ENCODE data around the gene PRXL2A.
"Not testable (repeated sequence)": the region's sequence is repeated elsewhere in the genome, so short reads cannot be mapped to it uniquely, and the experiment has no call there.

Gene PRXL2A

DNA sequence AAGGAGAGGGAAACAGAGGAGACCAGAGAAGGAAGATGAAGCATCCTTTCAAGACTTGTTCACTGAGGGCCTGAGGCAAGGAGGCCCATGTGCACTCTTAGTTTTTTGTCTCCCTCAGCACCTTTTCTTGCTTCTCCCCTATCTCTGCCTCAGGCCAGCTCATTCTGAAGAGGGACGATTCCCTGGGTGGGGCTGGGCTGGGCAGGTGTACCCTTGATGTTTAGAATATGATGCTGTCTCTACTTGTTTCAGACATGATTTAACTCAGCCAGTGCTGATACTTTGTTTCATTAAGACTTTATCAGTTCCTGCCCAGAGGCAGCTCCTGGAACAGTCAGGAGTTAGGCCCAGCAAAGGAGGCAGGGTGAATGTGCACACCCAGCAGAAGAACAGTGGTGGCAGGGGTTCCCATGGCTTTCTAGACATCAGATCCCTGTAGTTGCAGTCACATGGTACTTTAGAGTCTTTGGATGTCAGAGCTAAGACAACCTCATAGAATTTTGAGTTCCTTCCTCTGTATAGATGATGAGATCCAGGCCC lies 3.4 kb downstream of the PRXL2A start:
- no peak for DNase-seq

DNA sequence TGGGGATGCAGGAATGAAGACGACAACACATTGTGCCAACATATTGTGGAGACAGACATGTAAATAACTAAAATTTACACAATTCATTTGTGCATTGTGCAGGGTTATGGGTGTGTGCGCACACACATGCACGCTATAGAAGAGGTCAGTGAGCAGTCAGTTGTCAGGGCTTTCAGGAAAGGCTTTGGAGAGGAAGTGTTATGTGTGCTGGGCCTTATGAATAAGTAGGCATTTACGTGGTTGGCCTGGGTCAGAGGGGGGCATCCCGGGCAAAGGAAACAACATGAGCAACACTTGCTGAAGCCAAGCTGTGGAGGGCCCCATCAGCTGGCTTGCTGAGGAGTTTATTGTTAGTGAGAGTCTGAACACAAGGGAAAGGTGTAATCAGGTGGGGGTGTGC lies 4.1 kb downstream of the PRXL2A start:
- DNase-seq, result no peak

DNA sequence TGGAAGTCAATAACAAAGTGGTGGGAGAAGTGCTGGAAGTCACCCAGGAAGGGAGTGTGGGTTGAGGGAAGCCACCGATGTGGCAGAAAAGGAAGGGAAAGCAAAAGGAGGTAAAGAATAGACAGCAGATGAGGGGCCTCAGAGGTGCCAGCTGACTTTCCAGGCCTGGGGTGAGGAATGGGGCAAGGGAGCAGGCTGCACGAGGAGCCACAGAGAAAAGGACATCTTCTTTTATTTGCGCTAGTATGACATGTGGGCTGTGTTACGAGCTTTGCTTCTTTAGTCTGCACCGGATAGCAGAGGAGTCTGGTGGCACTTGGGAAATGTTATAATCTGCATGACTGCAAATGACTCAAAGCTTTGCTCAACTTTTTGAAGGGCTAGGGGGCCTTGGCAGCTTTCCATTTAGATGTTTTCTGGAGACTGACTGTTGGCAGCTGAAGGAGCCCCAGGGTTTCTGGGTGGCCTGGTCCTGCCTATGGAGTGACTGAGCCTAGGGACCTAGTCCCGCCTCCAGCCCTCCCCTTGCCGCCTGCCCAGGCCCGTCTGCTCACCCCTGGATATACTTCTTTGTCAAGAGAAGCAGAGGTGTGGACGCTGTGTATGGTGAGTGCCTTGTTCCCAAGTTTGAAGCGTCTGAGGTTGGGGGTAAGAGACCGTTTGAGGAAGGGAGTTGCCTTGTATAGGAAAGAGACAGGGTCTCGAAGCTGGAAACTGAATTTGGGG lies 5.1 kb downstream of the PRXL2A start:
- DNase-seq, result no peak

GRCh38 chr10:80414142-80414895 lies 6.0 kb downstream of the PRXL2A start:
- no peak for DNase-seq

DNA sequence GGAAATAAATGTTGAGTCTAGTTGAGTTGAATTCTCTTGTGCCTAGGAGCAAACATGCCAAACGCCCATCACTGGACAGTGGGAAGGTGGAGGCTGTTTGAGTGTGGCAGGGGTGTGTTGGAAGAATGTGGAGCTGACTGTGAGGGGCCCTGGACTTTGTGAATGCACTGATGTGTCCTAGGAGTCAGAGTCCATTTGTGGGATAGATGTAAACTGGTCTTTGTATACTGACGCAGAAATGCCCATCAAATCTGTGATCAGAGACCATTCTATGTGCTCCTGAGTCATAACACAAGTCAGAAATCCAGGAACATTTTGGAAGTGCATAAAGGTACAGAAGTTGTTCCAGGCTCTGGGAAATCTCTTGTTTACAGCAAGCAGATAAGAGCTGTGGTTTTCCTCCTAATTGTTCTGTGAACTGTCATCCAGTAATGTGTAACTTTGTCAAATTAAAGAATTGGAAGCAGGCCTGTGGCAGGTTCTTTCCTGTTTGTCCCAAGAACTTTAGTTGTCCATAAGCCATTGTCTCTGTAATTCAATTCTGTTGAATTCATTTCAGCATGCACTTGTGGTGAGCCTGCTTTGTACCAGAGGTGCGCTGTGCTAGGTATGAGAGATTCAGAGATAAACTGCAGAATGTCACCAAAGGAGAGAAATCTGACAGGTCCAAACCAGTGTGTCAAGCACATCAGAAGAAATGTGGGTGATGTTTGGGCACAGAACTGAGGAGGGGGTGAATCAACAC lies 7.6 kb downstream of the PRXL2A start:
- DNase-seq, result no peak

DNA sequence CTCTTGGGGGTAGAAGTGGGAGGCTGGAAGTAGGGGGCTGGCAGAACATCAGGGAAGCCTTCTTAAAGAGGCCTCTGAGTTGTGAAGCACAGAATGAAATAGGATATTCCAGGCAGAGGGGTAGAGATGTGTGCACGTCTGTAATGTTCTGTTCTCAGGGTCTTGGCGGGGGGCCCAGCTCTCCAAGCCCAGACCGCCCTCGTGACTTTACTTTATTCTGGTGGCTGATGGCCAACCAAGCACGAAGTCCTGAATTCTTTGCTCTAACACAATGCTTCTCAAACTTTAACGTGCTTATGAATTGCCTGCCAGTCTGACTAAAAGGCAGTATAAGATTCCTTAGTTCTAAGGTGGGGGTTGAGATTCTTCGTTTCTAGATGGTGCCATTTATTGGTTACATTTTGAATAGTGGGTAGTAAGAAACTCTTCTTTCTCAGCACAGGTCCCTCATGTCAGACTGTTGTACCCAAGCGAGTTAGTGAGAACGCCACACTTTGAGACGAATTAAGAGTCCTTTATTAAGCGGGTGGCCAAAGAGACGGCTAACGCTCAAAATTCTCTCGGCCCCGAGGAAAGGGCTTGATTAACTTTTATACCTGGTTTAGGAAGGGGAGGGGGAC lies 8.2 kb downstream of the PRXL2A start:
- DNase-seq, result no peak

DNA sequence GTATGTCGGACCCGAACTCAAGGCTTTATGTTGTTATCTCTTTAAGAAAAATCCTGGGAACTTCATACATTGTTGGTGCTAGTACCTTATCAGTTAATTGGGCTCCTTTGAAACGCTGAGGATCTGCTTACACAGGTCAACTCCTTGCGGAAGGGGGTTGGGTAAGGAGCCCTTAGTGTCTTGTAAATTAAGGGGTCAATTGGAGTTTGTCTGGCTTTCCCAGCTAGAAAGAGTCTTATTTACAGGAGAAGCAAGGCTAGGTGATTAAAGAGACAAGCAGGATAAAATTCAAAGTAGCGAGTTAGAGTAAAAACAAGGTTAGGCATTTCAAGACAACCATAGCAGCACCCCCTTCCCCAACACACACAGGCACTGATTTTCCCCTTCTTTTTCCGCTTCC lies 8.9 kb downstream of the PRXL2A start:
- DNase-seq, result not testable (repeated sequence)

DNA sequence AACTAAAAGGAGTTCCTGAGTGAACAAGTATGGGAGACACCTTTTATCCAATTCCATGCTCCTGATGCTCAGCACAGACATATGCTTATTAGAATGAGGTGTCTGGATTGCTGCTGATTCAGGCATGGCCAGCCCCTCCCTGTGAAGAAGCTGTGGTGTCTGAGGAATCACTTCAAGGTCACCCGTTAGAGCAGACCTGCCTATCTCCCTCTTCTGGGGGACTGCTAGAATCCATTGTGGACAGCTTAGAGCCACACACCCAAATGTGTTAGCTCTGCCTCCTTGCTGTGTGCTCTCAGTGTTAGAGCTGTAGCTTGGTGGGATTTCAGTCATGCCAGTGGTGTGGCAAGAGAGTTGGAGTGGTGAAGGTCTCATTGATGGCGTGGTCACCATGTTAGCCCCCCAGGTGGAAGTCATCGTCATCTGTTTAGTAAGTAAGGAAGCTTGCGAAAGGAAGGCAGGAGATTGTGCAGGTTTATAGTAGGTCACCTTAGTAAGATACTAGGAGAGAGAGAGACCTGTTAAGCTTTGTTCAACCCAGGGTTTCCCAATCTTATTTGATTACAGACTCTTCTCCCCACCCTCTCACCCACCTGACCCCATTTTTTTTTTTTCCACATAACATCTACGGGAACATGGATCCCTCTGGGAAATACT lies 12.8 kb downstream of the PRXL2A start:
- no peak for DNase-seq

DNA sequence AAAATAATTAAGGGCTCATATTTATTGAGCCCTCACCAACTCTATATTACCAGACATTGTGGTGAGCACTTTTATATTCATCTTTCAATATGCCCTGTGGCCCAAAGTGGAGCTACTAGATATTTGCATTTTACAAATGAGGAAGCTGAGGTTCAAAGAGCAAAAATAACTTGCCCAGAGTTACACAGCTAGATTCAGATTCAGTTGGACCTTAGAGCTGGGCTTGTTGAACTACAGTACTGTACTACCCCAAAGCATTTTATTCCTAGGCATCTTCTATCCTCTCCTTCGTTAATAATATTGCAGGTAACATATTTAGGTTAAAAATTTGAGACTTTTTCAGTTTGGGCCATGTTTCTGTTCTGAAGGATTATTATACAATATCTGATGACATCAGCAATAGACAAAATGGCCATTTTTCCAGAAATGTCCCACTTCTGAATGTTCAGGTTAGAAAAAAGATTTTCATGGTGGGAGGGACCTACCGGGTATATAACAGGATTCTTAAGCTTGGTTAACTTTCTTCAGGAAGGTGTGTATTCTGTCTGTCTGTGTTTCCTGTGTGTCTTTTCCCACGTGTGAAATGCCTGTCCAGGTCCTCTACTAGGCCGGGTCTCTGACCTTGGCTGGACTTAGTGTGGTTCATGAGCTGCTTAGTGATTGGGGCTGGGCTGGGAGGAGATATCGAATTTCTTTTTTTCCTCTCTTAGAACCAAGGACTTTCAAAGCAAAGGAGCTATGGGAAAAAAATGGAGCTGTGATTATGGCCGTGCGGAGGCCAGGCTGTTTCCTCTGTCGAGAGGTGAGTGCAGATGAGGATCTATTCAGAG lies 13.6 kb downstream of the PRXL2A start:
- DNase-seq, result no peak

DNA sequence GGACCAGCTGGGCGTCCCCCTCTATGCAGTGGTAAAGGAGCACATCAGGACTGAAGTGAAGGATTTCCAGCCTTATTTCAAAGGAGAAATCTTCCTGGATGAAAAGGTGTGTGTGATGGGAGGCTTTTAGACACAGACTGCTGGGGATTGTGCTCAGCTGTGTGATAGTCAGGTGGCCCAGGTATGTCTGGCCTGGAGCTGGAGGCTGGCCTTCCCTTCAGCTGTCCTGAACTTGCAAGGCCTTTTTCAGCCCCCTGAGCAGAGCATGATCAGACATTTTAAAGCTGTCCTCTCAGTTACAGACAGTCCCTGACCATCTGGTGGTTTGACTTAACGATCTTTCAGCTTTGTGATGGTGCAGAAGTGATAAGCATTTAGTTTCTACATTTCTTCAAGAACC lies 17.6 kb downstream of the PRXL2A start:
- DNase-seq, result no peak

GRCh38 chr10:80427541-80427940 lies 19.2 kb downstream of the PRXL2A start:
- DNase-seq, result no peak

GRCh38 chr10:80429521-80429973 lies 21.2 kb downstream of the PRXL2A start:
- DNase-seq, result no peak

- no peak for DNase-seq
These were observed 24.8 kb downstream of the PRXL2A start for GRCh38 chr10:80433134-80433533.

DNA sequence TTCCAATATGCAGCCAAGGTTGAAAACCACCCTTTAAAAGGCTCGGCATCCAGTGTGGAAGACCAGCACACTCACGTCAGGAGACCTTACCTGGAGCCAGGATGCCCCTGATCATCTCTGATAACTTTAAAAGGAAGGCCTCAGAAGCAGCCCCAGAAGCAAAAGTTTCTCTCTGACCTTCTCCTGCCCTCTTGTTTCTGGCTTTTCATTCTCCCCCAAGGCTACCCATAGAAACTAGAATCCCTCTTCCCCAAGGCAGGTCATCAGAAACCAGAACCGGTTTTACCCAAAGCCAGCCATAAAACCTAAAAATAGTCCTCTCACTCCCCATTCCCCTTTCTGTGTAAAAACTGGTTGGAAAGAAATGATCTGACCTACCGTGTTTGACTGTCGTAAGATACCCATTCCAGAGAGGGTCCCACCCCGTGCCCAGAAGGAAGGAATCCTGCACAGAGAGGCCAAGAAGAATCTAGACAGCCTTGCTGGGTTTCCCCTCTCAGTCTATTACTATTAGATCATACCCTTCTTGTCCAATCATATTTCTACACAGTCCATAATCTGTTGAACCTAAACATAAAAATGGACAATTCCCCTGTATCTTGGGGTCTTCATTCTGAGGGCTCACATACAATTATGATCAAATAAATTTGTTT lies 28.2 kb downstream of the PRXL2A start:
- DNase-seq, result no peak

DNA sequence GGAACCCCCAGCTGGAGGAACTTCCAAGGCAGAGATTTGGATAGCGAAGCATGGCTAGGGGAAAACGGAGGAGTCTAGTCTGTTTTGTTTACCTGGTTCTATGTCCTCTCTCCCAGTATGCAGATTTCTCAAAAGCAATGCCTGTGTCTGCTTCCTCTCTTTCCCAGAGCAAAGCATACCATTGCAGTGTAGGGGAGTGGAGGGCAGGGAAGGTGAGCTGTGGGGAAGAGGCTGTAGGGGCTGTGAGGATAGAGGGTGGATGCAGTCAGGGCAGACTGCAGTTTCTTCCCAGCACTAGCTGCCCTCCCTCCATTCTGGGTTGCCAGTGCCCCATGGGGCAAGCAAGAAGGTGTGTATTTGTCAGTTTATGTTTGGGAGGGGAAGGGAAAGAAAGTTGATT lies 28.9 kb downstream of the PRXL2A start:
- DNase-seq, result no peak

- no peak for DNase-seq
These were observed 33.5 kb downstream of the PRXL2A start for GRCh38 chr10:80441831-80442230.

DNA sequence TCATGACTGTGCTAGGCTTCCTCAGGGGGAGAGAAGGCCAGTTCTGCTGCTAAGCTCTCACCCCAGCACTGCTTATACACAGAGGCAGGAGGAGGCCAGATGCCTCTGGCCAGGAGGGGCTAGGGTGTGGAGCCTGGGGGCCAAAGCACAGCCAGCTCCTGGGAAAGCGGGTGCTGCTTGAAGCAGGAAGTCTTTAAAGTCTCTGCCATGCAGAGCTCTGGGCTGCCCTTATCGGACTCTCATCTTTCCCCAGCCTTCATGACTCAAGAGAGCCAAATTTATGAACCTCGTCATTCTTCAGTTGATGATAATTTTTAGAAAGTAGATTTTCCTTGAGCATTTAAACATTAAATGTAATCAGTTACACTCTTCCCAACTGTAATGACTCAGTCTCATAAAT lies 34.5 kb downstream of the PRXL2A start:
- peak in 1 of 2 donors; percentile 35 for DNase-seq

GRCh38 chr10:80443531-80443974 lies 35.2 kb downstream of the PRXL2A start:
- peak in 1 of 2 donors; percentile 55 for DNase-seq

DNA sequence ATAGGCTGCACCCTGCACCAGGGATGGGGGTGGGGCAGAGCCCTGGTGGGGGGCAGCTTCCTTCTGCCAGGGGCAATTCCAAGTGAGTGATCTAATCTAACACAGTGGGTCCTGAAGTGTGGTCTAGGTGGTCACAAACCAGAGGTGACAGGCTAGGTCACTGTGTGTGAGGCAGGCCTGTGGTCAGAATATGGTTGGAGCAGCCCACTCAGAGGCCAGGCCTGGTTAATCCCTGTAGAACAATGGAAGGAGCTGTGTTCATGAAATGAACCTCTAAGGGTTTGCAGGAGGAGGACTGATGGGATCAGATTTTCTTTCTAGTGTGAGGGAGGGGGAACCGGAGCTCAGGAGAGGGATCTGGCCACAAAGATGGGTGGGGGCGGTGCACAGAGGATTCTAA lies 35.8 kb downstream of the PRXL2A start:
- no peak for DNase-seq

- peak; percentile 35 to 86 for DNase-seq
These were observed 36.4 kb downstream of the PRXL2A start for GRCh38 chr10:80444646-80445319.

Measured in bone marrow (tissue), 2 donors.